RWPE1 (cell line): ENCODE measurements around the gene NENF.

Source experiments
- CTCF ChIA-PET: fragments of 350-600 bp; sonication (Branson Sonifier 250); formaldehyde crosslinking; extraction: SDS; loops from one replicate; lab custom pipeline; 2021; lab: Yijun Ruan, JAX
- POLR2A ChIA-PET: fragments of 400-600 bp; formaldehyde crosslinking; extraction: SDS; loops from one replicate; lab custom pipeline; 2020; ENCODE audit warnings: antibody characterized with exemption; ENCODE audit not compliant: low non-redundant PET; lab: Yijun Ruan, JAX
- DNase-seq: peaks from one replicate; pipeline ENCODE4 v3.0.0; 2012; ENCODE audit warnings: low spot score
- H3K27ac ChIP-seq: fragments of 450-650 bp; 2 replicates; pipeline ENCODE4 v1.5.1; 2017
- CTCF ChIP-seq: fragments of 450-650 bp; conservative IDR thresholded peaks from 2 replicates; pipeline ENCODE4 v1.5.1; 2017; ENCODE audit warnings: low read depth, mild to moderate bottlenecking

The NENF gene

GRCh38 chr1:212438831-212439237 is 6.1 kb downstream of the NENF start:
- TF ChIP-seq CTCF = no peak
- no peak overlapping the region for H3K27ac ChIP-seq
- POLR2A ChIA-PET = no interaction called here
- DNase-seq = no peak
- CTCF ChIA-PET = no interaction called here

GRCh38 chr1:212440419-212440818 is 7.7 kb downstream of the NENF start:
- POLR2A ChIA-PET = no interaction called here
- CTCF ChIA-PET = interaction anchor here (0.7 to 1.1 kb wide), 2 partner anchors 13 to 15 kb away, joined by 3 read pairs; no protein-coding TSS in a partner anchor
- no peak overlapping the region for H3K27ac ChIP-seq
- TF ChIP-seq CTCF = no peak
- no peak for DNase-seq

DNA sequence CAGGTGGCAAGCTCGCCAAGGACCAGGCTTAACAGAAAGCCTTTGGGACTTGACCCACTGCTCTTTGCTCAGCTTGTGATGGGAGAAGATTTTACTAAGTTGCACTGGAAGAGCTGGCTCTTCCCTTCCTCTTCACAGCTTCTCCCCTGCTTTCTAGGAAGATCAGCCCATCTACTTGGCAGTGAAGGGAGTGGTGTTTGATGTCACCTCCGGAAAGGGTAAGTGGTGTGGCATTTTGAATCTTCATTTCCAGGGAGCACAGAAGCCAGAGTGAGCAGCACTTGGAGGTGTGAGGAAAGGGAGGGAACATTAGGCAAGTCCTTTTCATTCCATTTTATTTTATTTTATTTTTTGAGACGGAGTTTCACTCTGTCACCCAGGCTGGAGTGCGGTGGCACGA is 9.7 kb downstream of the NENF start:
- DNase-seq = no peak
- ChIA-PET CTCF (interaction anchor here (0.6 to 0.7 kb wide), 2 partner anchors 14 to 411 kb away, joined by 3 to 4 read pairs; no protein-coding TSS in a partner anchor), POLR2A (no interaction called here)
- no peak for TF ChIP-seq CTCF
- peak overlapping the region; percentile 18; the same call in 1 of the 2 replicates for H3K27ac ChIP-seq

GRCh38 chr1:212446333-212446732 is 13.6 kb downstream of the NENF start:
- no peak overlapping the region for H3K27ac ChIP-seq
- ChIA-PET POLR2A (no interaction called here), CTCF (interaction anchor here (0.6 kb wide), 1 partner anchor 182 kb away, joined by 3 read pairs; no protein-coding TSS in a partner anchor)
- DNase-seq = no peak
- TF ChIP-seq CTCF = no peak

DNA sequence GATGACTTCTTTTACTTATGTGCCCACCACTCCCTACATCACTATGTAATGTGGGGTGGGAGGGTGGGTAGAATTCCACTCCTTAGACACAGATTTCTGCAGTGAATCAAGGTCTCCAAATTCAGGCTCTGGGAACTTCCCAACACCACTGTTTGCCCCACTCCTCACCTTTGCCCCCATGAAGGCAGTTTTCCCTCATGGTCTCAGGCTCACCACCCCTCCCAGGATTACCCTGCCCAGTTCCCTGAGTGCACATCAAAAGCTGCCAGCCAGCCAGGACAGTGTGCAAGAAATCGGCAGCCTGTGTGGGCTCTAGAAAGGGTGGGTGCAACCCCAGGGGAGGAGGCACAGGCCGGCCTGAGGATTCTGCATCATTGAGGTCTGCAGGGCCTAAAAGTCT is 14.8 kb downstream of the NENF start:
- POLR2A ChIA-PET = no interaction called here
- CTCF ChIA-PET = no interaction called here
- H3K27ac ChIP-seq = no peak overlapping the region
- TF ChIP-seq CTCF = no peak
- DNase-seq = no peak

- CTCF ChIA-PET = interaction anchor here (0.5 kb wide), 2 partner anchors 381 to 536 kb away, joined by 3 read pairs; no protein-coding TSS in a partner anchor
Measured at GRCh38 chr1:212450331-212450881, 17.7 kb downstream of the NENF start.

More at GRCh38 chr1:212450331-212450881, 17.7 kb downstream of the NENF start:
- no peak for DNase-seq
- no peak overlapping the region for H3K27ac ChIP-seq
- POLR2A ChIA-PET = no interaction called here
- TF ChIP-seq CTCF = no peak
